Naive B cell (primary cell): Measurements from ENCODE around the gene CELSR1. TPM values are rescaled to one million over a fixed set of nuclear protein-coding genes. Genes with fewer than 3 reads are reported as not detected.
A peak's percentile ranks its signal among the peaks of the same experiment; 100 is the strongest.

Source experiments
- ATAC-seq, 2 donors: fragments of 150-1000 bp; cut with Tn5 transposase; 2 replicates each; pipeline ENCODE4 v1.10.0; 2021; ENCODE audit warnings: low read depth in 2 of 2, mild to moderate bottlenecking in 2 of 2, moderate library complexity in 2 of 2
- DNase-seq: peaks from one replicate; pipeline ENCODE4 v3.0.0; 2022
- H3K27ac Mint-ChIP-seq, 6 donors: one replicate each; pipeline ENCODE4 v1.8.0; 2020 to 2022; ENCODE audit warnings: mild to moderate bottlenecking in 6 of 6, mixed read lengths in 6 of 6, moderate library complexity in 5 of 6, inconsistent platforms in 2 of 6
- H3K27me3 Mint-ChIP-seq, 3 donors: one replicate each; pipeline ENCODE4 v1.8.0; 2021 to 2022; ENCODE audit warnings: mixed read lengths in 3 of 3, mild to moderate bottlenecking in 1 of 3
- H3K36me3 Mint-ChIP-seq, 2 donors: one replicate each; pipeline ENCODE4 v1.8.0; 2020 to 2022; ENCODE audit warnings: mixed read lengths in 2 of 2, inconsistent platforms in 1 of 2, mild to moderate bottlenecking in 1 of 2
- H3K4me1 Mint-ChIP-seq, 3 donors: one replicate each; pipeline ENCODE4 v1.8.0; 2020 to 2022; ENCODE audit warnings: mixed read lengths in 3 of 3, inconsistent platforms in 1 of 3, mild to moderate bottlenecking in 1 of 3, moderate library complexity in 1 of 3
- H3K4me3 Mint-ChIP-seq, 8 donors: one replicate each; pipeline ENCODE4 v1.8.0; 2020 to 2022; ENCODE audit warnings: mild to moderate bottlenecking in 8 of 8, mixed read lengths in 8 of 8, moderate library complexity in 8 of 8, inconsistent platforms in 2 of 8
- H3K9me3 Mint-ChIP-seq, 7 donors: one replicate each; pipeline ENCODE4 v1.8.0; 2020 to 2022; ENCODE audit warnings: mixed read lengths in 7 of 7, mild to moderate bottlenecking in 5 of 7, inconsistent platforms in 2 of 7, moderate library complexity in 1 of 7
- polyA plus RNA-seq, 6 donors: library from polyadenylated mRNA; unstranded; fragments of 300-500 nt; fragmentation: Illumina TruSeq; gene quantifications; one replicate each; pipeline ENCODE4 v1.2.3, GENCODE V29; 2021; ENCODE audit warnings: low read depth in 6 of 6

The CELSR1 gene
- polyA plus RNA-seq, 6 donors from 2014 or later = 0.94 to 3.9 (median 2.1) TPM

DNA sequence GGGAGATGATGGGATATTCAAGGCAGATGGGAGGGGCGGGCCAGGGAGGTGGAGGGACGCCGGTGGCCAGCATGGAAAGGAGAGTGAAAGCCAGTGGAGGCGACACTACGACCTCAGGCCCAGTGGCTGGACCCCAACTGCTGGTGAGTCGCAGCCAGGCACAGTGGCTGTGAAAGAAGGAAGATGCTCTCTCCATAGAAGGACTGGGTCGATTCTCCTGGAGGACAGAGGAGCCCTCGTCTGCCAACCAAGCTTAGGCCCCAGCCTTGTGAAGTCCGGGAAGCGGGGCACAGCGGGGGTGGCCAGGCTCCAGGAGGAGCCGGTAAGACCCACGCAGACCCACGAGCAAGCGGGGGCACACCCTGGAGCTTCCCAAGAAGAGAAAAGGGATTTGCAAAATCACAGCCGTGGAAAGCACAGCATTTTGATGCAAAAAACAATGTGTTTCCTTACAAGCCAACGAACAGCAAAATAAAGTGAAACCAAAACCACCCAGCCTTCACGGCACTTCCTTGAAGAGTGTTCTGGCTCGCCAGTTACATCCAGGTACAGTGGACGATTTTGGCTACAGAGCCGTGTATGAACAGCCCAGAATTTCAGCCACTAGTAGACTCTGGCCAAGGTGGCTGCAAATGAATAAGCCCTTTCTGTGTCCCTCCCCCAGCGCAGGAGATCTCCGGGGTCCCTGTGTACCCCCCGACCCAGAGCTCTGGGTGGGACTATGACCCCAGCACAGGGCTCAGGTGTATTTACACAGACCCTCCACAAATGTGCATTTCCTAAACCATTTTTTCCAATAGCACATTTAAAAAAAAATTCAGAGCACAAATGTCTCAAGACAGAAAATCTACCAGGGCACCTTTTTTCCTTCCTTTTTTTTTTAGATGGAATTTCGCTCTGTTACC, 105.0 kb downstream of the CELSR1 start:
- DNase-seq (peak; percentile 55), ATAC-seq (peak; percentile 62 to 67)
- H3K4me3 Mint-ChIP-seq = peak overlapping the region; percentile 84 to 95 (median 93)
- no peaks in the 10 kb centered on the region for H3K27me3 Mint-ChIP-seq
- H3K4me1 Mint-ChIP-seq = peaks cover 34 to 50% (median 42%) of the 10 kb centered on the region in 3 donors
- peak overlapping the region; percentile 90 to 99 (median 94) for H3K27ac Mint-ChIP-seq
- H3K36me3 Mint-ChIP-seq = no peaks in the 10 kb centered on the region
- H3K9me3 Mint-ChIP-seq = no peaks in the 10 kb centered on the region

DNA sequence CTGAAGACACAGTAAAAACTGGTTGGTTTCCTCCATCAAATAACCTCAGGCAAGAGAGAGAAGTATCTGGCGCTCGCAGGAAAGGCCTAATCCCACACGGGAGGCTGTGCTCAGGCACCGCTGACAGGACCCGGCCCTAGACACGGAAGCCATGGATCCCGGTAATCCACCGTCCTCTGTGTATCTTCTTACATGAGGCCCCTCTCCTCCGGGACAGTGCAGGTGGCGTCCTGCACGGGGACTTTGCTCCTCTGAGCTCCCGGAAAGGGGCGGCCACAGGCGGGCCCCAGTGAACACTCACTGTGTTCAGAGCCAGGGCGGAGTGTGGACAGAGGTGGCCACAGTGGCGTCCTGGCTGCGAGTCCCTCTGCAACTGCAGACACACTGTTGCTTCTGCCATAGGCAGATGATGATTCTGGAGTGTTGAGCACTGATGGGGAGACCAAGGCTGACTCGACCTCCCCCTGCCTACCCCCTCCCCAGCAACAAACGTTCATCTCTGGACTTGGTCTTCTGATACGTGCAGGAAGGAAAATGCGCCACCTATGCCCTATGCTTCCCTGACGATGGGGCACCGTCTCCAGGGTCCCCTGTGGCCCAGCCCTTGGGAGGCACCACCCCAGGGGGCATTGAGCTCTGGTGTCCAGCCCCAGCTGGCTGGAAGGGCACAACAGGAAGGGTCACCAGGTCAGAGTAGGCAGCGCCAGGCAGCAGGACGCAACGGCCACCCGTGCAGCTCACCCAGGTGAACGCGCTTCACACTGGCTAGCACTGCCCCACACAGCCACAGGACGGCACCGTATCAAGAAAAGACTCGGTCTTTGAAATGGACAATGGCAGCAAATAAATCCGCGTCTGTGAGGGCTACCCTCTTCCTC, 106.2 kb downstream of the CELSR1 start:
- no peaks in the 10 kb centered on the region for H3K27me3 Mint-ChIP-seq
- H3K4me1 Mint-ChIP-seq = peaks cover 34 to 52% (median 41%) of the 10 kb centered on the region in 3 donors
- peaks cover 0 to 6% of the 10 kb centered on the region in 2 donors for H3K36me3 Mint-ChIP-seq
- ATAC-seq (no peak), DNase-seq (no peak)
- H3K27ac Mint-ChIP-seq = peak overlapping the region in 5 of 6 donors; percentile 7 to 98 (median 91)
- H3K9me3 Mint-ChIP-seq = peaks cover 0 to 3% (median 2%) of the 10 kb centered on the region in 7 donors
- H3K4me3 Mint-ChIP-seq = peak overlapping the region; percentile 84 to 95 (median 93)

DNA sequence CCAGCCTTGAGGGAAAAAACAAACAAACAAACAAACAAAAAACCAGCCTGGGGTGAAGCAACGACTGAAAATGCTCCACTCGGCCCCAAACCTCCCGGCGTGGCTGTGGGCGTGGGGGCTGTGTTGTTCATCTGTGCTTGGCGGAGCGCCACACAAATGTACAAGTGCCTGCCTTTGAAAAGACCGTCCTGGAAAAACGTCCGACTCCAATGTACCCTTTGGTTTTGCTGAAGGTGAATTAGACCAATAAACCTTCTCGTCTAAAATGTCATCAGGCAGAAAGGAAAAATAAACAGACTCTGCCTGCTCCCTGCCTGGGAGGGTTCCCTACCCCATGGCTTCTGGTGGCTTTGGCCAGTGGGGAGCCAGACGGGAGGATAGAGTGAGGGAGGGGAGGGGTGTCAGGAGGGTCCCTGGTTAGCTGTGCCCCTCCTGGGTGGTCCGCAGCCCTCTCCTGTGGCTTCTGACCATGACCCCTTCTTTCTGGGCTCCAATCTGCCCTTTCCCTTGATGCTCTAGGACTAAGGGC, 108.0 kb downstream of the CELSR1 start:
- H3K9me3 Mint-ChIP-seq = peaks cover 0 to 14% (median 10%) of the 10 kb centered on the region in 7 donors
- peaks cover 34 to 58% (median 41%) of the 10 kb centered on the region in 3 donors for H3K4me1 Mint-ChIP-seq
- H3K36me3 Mint-ChIP-seq = peaks cover 7 to 15% of the 10 kb centered on the region in 2 donors
- peak overlapping the region in 1 of 6 donors; percentile 95 for H3K27ac Mint-ChIP-seq
- no peak for ATAC-seq
- peak overlapping the region in 1 of 8 donors; percentile 68 for H3K4me3 Mint-ChIP-seq
- no peak for DNase-seq
- no peaks in the 10 kb centered on the region for H3K27me3 Mint-ChIP-seq

DNA sequence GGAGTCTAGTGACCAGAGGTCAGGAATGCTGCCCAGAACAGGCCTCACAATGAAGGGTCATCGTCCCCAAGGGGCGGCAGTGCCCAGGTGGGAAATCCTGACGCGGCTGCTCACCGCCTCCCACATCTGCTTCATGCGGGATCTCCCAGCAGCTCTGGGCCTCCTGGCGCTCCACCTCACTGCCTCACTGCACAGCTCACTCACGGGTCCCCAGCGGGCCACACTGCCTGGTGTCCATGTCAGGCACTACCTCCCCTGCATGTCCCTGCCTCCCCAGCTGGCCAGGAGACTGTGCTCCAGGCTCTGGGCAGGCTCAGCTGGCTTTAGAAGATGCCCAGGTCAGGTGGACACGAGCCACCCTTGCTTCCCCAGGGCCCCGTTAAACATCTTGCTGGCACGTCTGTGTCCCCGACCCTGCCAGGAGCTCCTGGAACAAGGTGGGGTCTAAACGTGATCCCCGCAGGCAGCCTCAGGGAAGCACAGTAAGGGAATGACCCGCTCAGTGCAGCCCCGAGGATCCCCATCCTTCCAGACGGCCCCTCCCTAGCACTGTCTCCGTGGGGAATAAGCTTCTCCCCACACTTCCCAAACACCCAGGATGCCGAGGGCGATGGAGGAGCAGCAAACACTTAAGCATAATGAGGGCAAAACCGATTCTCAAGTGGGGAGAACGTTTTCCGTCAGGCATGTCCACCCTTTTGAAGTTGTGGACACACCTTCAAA, 108.7 kb downstream of the CELSR1 start:
- Mint-ChIP-seq H3K9me3 (peaks cover 0 to 14% (median 10%) of the 10 kb centered on the region in 7 donors), H3K27ac (peak overlapping the region in 2 of 6 donors; percentile 14 to 30), H3K27me3 (no peaks in the 10 kb centered on the region), H3K4me1 (peaks cover 31 to 54% (median 37%) of the 10 kb centered on the region in 3 donors), H3K4me3 (peak overlapping the region in 2 of 8 donors; percentile 20 to 39), H3K36me3 (peaks cover 7 to 15% of the 10 kb centered on the region in 2 donors)
- DNase-seq = no peak
- ATAC-seq = no peak

DNA sequence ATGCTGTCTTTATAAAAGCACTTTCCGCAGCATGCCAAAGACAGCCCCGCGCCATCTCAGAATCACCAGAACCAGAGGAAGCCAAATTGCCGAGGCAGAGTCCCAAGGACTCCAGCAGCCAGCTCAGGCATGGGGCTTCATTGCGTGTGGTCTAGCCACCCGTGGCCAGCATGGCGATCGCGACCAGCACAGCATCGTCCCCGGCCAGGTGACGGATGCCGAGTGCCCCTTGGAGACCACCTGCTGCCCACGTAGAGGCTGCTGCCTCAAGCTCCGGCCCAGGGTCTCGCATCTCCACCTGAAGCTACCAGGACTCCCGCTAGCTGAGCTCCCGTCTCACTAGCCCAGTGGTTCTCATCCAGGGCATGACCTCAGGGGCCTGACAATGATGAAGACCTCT, 109.2 kb downstream of the CELSR1 start:
- ATAC-seq = no peak
- Mint-ChIP-seq H3K36me3 (peaks cover 7 to 15% of the 10 kb centered on the region in 2 donors), H3K4me1 (peaks cover 25 to 48% (median 31%) of the 10 kb centered on the region in 3 donors), H3K9me3 (peaks cover 0 to 14% (median 10%) of the 10 kb centered on the region in 7 donors), H3K4me3 (no peak overlapping the region), H3K27ac (peak overlapping the region in 1 of 6 donors; percentile 28), H3K27me3 (no peaks in the 10 kb centered on the region)
- DNase-seq = no peak

DNA sequence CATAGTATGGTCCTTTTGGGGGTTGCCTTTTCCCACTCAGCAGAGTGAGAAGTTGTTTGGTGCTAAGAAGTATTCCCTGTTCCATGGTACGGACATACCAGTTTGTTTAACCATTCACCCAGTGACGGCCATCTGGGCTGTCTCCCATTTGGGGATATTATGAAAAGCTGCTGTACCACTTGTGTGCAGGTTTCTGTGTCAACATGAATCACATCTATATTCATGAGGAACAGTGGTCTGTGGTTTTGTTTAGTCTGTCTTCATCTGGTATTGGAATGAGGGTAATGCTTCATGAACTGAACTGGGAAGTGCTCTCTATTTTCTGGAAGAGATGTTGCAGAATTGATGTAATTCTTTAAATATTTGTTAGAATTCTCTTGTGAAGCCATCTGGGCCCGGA, 112.4 kb downstream of the CELSR1 start:
- no peaks in the 10 kb centered on the region for H3K27me3 Mint-ChIP-seq
- H3K4me3 Mint-ChIP-seq = no peak overlapping the region
- peaks cover 5 to 40% (median 6%) of the 10 kb centered on the region in 3 donors for H3K4me1 Mint-ChIP-seq
- peak overlapping the region in 2 of 6 donors; percentile 9 to 62 for H3K27ac Mint-ChIP-seq
- H3K36me3 Mint-ChIP-seq = peaks cover 7 to 15% of the 10 kb centered on the region in 2 donors
- DNase-seq (no peak), ATAC-seq (no peak)
- peaks cover 0 to 14% (median 10%) of the 10 kb centered on the region in 7 donors for H3K9me3 Mint-ChIP-seq

DNA sequence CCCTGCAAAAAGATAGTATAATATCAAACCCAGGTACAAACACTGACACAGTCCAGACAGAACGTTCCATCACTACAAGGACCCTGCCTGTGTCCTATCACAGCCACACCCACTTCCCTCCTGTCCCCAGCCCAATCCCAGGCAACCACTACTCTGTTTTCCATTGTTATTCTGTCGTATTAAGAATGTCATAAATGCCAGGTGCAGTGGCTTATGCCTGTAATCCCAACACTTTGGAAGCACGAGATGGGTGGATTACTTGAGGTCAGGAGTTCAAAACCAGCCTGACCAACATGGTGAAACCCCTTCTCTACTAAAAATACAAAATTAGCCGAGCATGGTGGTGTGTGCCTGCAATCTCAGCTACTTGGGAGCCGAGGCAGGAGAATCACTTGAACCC, 112.9 kb downstream of the CELSR1 start:
- Mint-ChIP-seq H3K9me3 (peaks cover 0 to 14% (median 10%) of the 10 kb centered on the region in 7 donors), H3K4me3 (no peak overlapping the region), H3K27ac (peak overlapping the region in 3 of 6 donors; percentile 3 to 80 (median 50)), H3K36me3 (peaks cover 7 to 15% of the 10 kb centered on the region in 2 donors), H3K27me3 (no peaks in the 10 kb centered on the region), H3K4me1 (peaks cover under 1 to 37% (median 3%) of the 10 kb centered on the region in 3 donors)
- ATAC-seq = no peak
- DNase-seq = no peak

DNA sequence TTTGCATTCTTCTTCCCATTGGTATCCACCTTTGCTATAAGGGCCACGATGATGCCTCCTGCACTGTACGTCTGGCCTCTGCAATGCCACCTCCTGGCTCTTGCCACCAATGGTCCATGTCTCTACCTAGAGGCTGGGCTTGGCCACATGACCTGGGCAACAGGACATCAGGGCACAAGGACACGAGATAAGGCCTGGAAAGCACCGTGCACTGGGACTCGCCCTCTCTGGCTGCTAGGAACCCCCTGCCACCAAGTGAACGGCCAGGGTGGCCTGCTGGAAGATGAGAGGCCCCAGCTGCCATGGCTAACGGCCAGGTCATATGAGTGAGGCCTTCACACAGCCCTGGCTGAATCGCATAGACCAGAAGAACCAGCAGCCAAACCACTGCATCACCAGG, 114.5 kb downstream of the CELSR1 start:
- Mint-ChIP-seq H3K4me1 (peaks cover 0 to 37% (median 3%) of the 10 kb centered on the region in 3 donors), H3K27me3 (no peaks in the 10 kb centered on the region), H3K4me3 (no peak overlapping the region), H3K27ac (peak overlapping the region in 1 of 6 donors; percentile 4), H3K9me3 (peaks cover 0 to 14% (median 10%) of the 10 kb centered on the region in 7 donors), H3K36me3 (peaks cover 7 to 15% of the 10 kb centered on the region in 2 donors)
- DNase-seq = no peak
- no peak for ATAC-seq

DNA sequence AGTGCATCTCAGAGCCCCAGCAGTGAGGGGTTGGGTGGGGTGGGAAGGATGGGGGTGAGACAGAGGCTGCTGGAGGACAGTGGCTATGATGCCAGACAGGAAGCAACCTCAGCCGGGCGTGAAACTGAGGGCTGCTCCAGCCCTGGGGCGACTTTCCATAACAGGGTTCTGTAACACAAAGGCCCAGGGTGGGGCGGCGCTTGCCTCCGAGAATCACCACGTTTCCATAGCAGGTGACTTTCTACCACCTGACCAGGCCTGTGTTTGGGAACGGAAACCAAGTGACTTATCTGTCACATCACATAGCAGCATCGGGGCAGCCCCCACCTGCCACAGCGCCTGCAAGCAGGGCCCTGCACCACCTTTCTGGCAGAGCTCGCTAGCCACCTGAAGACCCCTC, 116.2 kb downstream of the CELSR1 start:
- Mint-ChIP-seq H3K4me3 (no peak overlapping the region), H3K27me3 (no peaks in the 10 kb centered on the region), H3K4me1 (peaks cover 0 to 26% (median 3%) of the 10 kb centered on the region in 3 donors), H3K27ac (peak overlapping the region in 4 of 6 donors; percentile 67 to 93 (median 85)), H3K9me3 (peaks cover 0 to 13% (median 9%) of the 10 kb centered on the region in 7 donors), H3K36me3 (peaks cover 7 to 10% of the 10 kb centered on the region in 2 donors)
- ATAC-seq (peak; percentile 57 to 91), DNase-seq (peak; percentile 59)

DNA sequence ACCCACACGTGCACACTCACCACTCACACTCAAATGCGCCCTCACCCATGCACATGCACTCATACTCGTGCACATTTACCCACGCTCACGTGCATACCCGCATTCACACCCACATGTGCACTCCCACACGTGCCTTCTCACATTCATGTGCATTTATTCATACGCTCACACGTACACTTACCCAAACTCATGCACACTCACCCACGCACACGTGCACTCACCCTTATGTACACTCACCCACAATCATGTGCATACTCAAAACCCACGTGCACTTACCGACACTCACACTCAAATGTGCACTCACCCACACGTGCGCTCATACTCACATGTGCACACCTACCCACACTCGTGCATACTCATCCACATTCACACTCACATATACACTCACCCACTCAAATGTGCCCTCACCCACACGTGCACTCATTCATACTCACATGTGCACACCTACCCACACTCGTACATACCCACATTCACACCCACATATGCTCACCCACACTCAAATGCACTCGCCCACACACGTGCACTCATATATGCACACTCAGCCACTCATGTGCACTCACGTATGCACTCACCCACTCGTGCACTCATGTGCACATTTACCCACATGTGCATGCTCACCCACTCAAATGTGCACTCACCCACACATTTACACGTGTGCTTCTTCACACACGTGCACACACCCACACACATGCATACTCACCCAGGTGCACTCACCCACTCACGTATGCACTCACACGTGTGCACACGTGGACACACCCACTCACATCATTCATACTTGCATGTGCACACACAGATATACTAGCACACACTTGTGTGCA, 117.5 kb downstream of the CELSR1 start:
- Mint-ChIP-seq H3K4me3 (no peak overlapping the region), H3K36me3 (no peaks in the 10 kb centered on the region)
- no peak for DNase-seq

DNA sequence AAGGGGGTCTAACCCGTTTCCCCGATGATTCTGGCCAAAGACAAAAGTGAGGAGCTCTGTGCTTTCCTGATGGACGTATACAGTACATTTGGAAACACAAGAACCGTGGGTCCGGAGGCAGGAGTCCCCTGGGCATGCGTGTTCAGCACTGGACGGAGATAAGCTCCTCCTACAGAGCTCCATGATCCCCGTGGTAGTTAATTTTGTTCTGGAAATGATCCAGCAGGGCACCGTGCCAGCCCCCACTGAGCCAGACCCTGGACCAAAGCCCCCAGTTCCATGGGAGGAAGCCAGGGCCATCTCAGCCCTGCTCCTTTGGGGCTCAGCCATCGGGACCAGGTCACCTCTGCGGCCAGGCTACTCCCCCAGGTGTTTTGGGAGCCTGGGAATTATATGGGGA, 118.6 kb downstream of the CELSR1 start:
- H3K27me3 Mint-ChIP-seq = no peaks in the 10 kb centered on the region
- DNase-seq = no peak
- H3K4me3 Mint-ChIP-seq = no peak overlapping the region
- H3K36me3 Mint-ChIP-seq = no peaks in the 10 kb centered on the region
- no peak overlapping the region for H3K27ac Mint-ChIP-seq
- peaks cover 0 to 21% (median 5%) of the 10 kb centered on the region in 3 donors for H3K4me1 Mint-ChIP-seq
- H3K9me3 Mint-ChIP-seq = no peaks in the 10 kb centered on the region
- ATAC-seq = no peak

More for the DNA sequence above, 117.5 kb downstream of the CELSR1 start:
- peaks cover 0 to 2% (median 0%) of the 10 kb centered on the region in 7 donors for H3K9me3 Mint-ChIP-seq
- no peak for ATAC-seq
- H3K27me3 Mint-ChIP-seq = no peaks in the 10 kb centered on the region
- H3K27ac Mint-ChIP-seq = no peak overlapping the region
- H3K4me1 Mint-ChIP-seq = peaks cover 0 to 26% (median 5%) of the 10 kb centered on the region in 3 donors

DNA sequence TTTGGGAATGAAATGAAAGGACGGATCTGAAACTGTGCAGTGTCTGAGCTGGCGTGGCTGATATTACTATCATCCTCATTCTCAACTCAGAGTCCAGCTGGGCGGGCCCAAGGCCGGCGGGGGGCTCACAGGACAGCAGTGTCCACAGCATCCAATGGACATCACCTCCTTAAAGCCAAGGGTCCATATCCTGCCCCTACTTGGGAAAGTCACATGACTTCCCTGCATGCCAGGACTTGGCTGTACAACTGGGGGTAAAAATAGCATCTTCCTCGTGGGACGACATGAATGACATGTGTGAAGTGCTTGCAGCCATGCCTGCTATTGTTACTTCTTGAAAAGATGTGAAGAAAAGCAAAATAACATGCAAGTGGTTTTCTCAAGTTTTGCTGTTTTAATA, 119.7 kb downstream of the CELSR1 start:
- DNase-seq (no peak), ATAC-seq (no peak)
- H3K4me1 Mint-ChIP-seq = peaks cover 0 to 23% (median 4%) of the 10 kb centered on the region in 3 donors
- H3K9me3 Mint-ChIP-seq = no peaks in the 10 kb centered on the region
- H3K27ac Mint-ChIP-seq = no peak overlapping the region
- H3K4me3 Mint-ChIP-seq = no peak overlapping the region
- H3K27me3 Mint-ChIP-seq = peaks cover 0 to 8% (median 0%) of the 10 kb centered on the region in 3 donors
- H3K36me3 Mint-ChIP-seq = no peaks in the 10 kb centered on the region
